SK-N-SH (cell line): ENCODE results near the gene CADPS2. TPM values are rescaled to one million over a fixed set of nuclear protein-coding genes. Genes with fewer than 3 reads are reported as not detected.

Experiments
- CTCF ChIA-PET: fragments of 300-600, 350-600 bp; formaldehyde crosslinking; extraction: SDS; loops from one replicate; lab custom pipeline; 2021; lab: Yijun Ruan, JAX
- POLR2A ChIA-PET: fragments of 350-600 bp; sonication (Branson Sonifier 250); formaldehyde crosslinking; extraction: SDS; loops from one replicate; lab custom pipeline; 2020; ENCODE audit warnings: antibody characterized with exemption, inconsistent platforms; lab: Yijun Ruan, JAX
- DNase-seq: peaks from one replicate; pipeline ENCODE4 v3.0.0; 2012
- H2AFZ ChIP-seq: fragments of 200-600 bp; sonication (generic); 2 replicates; pipeline ENCODE4 v1.8.1; 2016; ENCODE audit warnings: antibody characterized with exemption, mild to moderate bottlenecking, low read depth
- H3F3A ChIP-seq: fragments of 200-600 bp; sonication (generic); replicated peaks from 2 replicates; pipeline ENCODE3; 2016; ENCODE audit warnings: antibody characterized with exemption, mild to moderate bottlenecking; ENCODE audit not compliant: insufficient read depth
- H3K27ac ChIP-seq, 2 experiments: fragments of 200-500 bp in 1 of 2; fragments of 200-600 bp in 1 of 2; sonication (Bioruptor generic) in 1 of 2; sonication (generic), shearing (Covaris generic) in 1 of 2; 2 replicates each; pipeline versions ENCODE4 v1.5.1 to v1.6.1; 2014 to 2016; ENCODE audit warnings: low read depth in 2 of 2, inconsistent platforms in 1 of 2, low read length in 1 of 2, mild to moderate bottlenecking in 1 of 2, mixed read lengths in 1 of 2
- H3K27me3 ChIP-seq: fragments of 200-600 bp; sonication (generic), shearing (Covaris generic); 2 replicates; pipeline ENCODE4 v1.6.1; 2016; ENCODE audit warnings: mixed run types; ENCODE audit not compliant: insufficient read depth
- H3K36me3 ChIP-seq, 2 experiments: fragments of 200-500 bp in 1 of 2; fragments of 200-600 bp in 1 of 2; sonication (Bioruptor generic) in 1 of 2; sonication (generic) in 1 of 2; replicated peaks in 1 of 2; 2 replicates each; pipeline versions ENCODE3 to v1.5.1; 2014 to 2016; ENCODE audit warnings: low read length in 1 of 2, mild to moderate bottlenecking in 1 of 2; ENCODE audit not compliant: insufficient read depth in 2 of 2, control insufficient read depth in 1 of 2
- H3K4me1 ChIP-seq, 2 experiments: fragments of 200-500 bp in 1 of 2; fragments of 200-600 bp in 1 of 2; sonication (Bioruptor generic) in 1 of 2; sonication (generic), shearing (Covaris generic) in 1 of 2; 2 replicates each; pipeline versions ENCODE4 v1.5.1 to v1.6.1; 2014 to 2016; ENCODE audit warnings: low read depth in 1 of 2, low read length in 1 of 2, mixed run types in 1 of 2; ENCODE audit not compliant: insufficient read depth in 2 of 2, control insufficient read depth in 1 of 2
- H3K4me2 ChIP-seq: fragments of 200-600 bp; sonication (generic), shearing (Covaris generic); 2 replicates; pipeline ENCODE4 v1.6.1; 2017; ENCODE audit warnings: mixed run types
- H3K4me3 ChIP-seq, 2 experiments: fragments of 200-500 bp in 1 of 2; fragments of 200-600 bp in 1 of 2; sonication (Bioruptor generic) in 1 of 2; sonication (generic), shearing (Covaris generic) in 1 of 2; 2 replicates each; pipeline versions ENCODE4 v1.5.1 to v1.8.1; 2014 to 2016; ENCODE audit warnings: low read depth in 2 of 2, inconsistent platforms in 1 of 2, low read length in 1 of 2, mild to moderate bottlenecking in 1 of 2, mixed read lengths in 1 of 2, moderate library complexity in 1 of 2
- H3K79me2 ChIP-seq: fragments of 200-600 bp; sonication (generic); 2 replicates; pipeline ENCODE4 v1.8.1; 2017; ENCODE audit warnings: mild to moderate bottlenecking; ENCODE audit not compliant: insufficient read depth
- H3K9ac ChIP-seq: fragments of 200-600 bp; sonication (generic); 2 replicates; pipeline ENCODE4 v1.6.1; 2017; ENCODE audit warnings: mixed run types
- H3K9me2 ChIP-seq: fragments of 200-600 bp; sonication (generic); 2 replicates; pipeline ENCODE4 v1.6.1; 2017; ENCODE audit warnings: mixed run types
- H3K9me3 ChIP-seq: fragments of 200-600 bp; sonication (generic); 2 replicates; pipeline ENCODE4 v1.6.1; 2017; ENCODE audit warnings: mixed run types, mild to moderate bottlenecking, moderate library complexity
- H4K20me1 ChIP-seq: fragments of 200-600 bp; sonication (generic); 2 replicates; pipeline ENCODE4 v1.6.1; 2017; ENCODE audit warnings: mild to moderate bottlenecking, mixed run types; ENCODE audit not compliant: insufficient read depth
- CHD2 ChIP-seq: fragments of 150-350 bp; IDR thresholded peaks from 2 replicates; pipeline ENCODE4 v1.6.1; 2018; ENCODE audit warnings: low read length; ENCODE audit not compliant: partially characterized antibody
- FOXJ3 ChIP-seq: sonication (generic); formaldehyde crosslinking; IDR thresholded peaks from 2 replicates; pipeline ENCODE4 v1.5.1; 2020; ENCODE audit warnings: mild to moderate bottlenecking, missing genetic modification reagents
- GABPA ChIP-seq: IDR thresholded peaks from 2 replicates; pipeline ENCODE4 v1.4.0; 2012; ENCODE audit warnings: low read depth, mild to moderate bottlenecking
- GATA2 ChIP-seq: sonication (generic); formaldehyde crosslinking; IDR thresholded peaks from 2 replicates; pipeline ENCODE4 v1.5.0; 2020; ENCODE audit warnings: mild to moderate bottlenecking, missing genetic modification reagents
- JUND ChIP-seq: IDR thresholded peaks from 2 replicates; pipeline ENCODE4 v1.4.0; 2012
- NFIC ChIP-seq: IDR thresholded peaks from 2 replicates; pipeline ENCODE4 v1.4.0; 2012; ENCODE audit warnings: borderline replicate concordance
- NRF1 ChIP-seq: IDR thresholded peaks from 2 replicates; pipeline ENCODE4 v1.6.1; 2012; ENCODE audit warnings: low read depth, mild to moderate bottlenecking, low read length
- POLR2AphosphoS5 ChIP-seq: IDR thresholded peaks from 2 replicates; pipeline ENCODE4 v1.6.1; 2012; ENCODE audit warnings: low read depth, low read length
- RAD21 ChIP-seq: IDR thresholded peaks from 2 replicates; pipeline ENCODE4 v1.6.1; 2012; ENCODE audit warnings: mild to moderate bottlenecking, low read length
- RFX5 ChIP-seq: IDR thresholded peaks from 2 replicates; pipeline ENCODE4 v1.6.1; 2012; ENCODE audit warnings: mild to moderate bottlenecking, improper control_type of control experiment, low read length
- SMC3 ChIP-seq: IDR thresholded peaks from 2 replicates; pipeline ENCODE4 v1.6.1; 2012; ENCODE audit warnings: low read depth, low read length, improper control_type of control experiment
- TAF1 ChIP-seq: IDR thresholded peaks from 2 replicates; pipeline ENCODE4 v1.6.1; 2012; ENCODE audit warnings: low read depth, mild to moderate bottlenecking, low read length, moderate library complexity, borderline replicate concordance
- TCF12 ChIP-seq: IDR thresholded peaks from 2 replicates; pipeline ENCODE4 v1.4.0; 2012
- YY1 ChIP-seq: IDR thresholded peaks from 2 replicates; pipeline ENCODE4 v1.4.0; 2012; ENCODE audit warnings: low read depth, mild to moderate bottlenecking
- ZBTB33 ChIP-seq: IDR thresholded peaks from 2 replicates; pipeline ENCODE4 v1.4.0; 2012; ENCODE audit warnings: low read depth, borderline replicate concordance
- WGBS: methylation state at CpG from one replicate; pipeline ENCODE4 v1.1.6; 2017; ENCODE audit warnings: low lambda C conversion rate; 5-methylcytosine and 5-hydroxymethylcytosine counted together
- polyA plus RNA-seq, 3 experiments: library from polyadenylated mRNA; depleted of rRNA; stranded (reverse); fragments of >200 nt; gene quantifications; 2 replicates each; pipeline ENCODE4 v1.2.3, GENCODE V29; 2012
- TF ChIP-seq, protein P1 (sequence below): IDR thresholded peaks from 2 replicates; pipeline ENCODE4 v1.4.0; 2012; ENCODE audit warnings: low read depth, borderline replicate concordance
- TF ChIP-seq, protein P2 (sequence below): IDR thresholded peaks from 2 replicates; pipeline ENCODE4 v1.4.0; 2012; ENCODE audit warnings: low read depth
- TF ChIP-seq, protein P3 (sequence below): IDR thresholded peaks from 2 replicates; pipeline ENCODE4; 2012
- TF ChIP-seq, protein P4 (sequence below): fragments of 200-600 bp; sonication (generic); IDR thresholded peaks from 2 replicates; pipeline ENCODE4 v1.6.1; 2017; ENCODE audit warnings: antibody characterized with exemption, mild to moderate bottlenecking, moderate library complexity

Gene CADPS2
- polyA plus RNA-seq, 1 of the 3 experiments (the other 2 are of a cell fraction), result 0.05 TPM

- TF ChIP-seq JUND (no peak), RFX5 (no peak), NRF1 (no peak), ZBTB33 (no peak), CHD2 (no peak), POLR2AphosphoS5 (no peak), TCF12 (no peak), GATA2 (CRISPR knock-in tag) (no peak)
- TF ChIP-seq, protein P1, sequence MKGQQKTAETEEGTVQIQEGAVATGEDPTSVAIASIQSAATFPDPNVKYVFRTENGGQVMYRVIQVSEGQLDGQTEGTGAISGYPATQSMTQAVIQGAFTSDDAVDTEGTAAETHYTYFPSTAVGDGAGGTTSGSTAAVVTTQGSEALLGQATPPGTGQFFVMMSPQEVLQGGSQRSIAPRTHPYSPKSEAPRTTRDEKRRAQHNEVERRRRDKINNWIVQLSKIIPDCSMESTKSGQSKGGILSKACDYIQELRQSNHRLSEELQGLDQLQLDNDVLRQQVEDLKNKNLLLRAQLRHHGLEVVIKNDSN, result no peak
- TF ChIP-seq, protein P2, sequence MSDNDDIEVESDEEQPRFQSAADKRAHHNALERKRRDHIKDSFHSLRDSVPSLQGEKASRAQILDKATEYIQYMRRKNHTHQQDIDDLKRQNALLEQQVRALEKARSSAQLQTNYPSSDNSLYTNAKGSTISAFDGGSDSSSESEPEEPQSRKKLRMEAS, result no peak
- TF ChIP-seq, protein P3, sequence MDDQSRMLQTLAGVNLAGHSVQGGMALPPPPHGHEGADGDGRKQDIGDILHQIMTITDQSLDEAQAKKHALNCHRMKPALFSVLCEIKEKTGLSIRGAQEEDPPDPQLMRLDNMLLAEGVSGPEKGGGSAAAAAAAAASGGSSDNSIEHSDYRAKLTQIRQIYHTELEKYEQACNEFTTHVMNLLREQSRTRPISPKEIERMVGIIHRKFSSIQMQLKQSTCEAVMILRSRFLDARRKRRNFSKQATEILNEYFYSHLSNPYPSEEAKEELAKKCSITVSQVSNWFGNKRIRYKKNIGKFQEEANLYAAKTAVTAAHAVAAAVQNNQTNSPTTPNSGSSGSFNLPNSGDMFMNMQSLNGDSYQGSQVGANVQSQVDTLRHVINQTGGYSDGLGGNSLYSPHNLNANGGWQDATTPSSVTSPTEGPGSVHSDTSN, result no peak
- Histone ChIP-seq H3K9me3 (no peaks in the 10 kb centered on the region), H3K9ac (no peak overlapping the region), H3K9me2 (no peaks in the 10 kb centered on the region), H3F3A (no peaks in the 10 kb centered on the region), H3K4me2 (no peak overlapping the region), H3K36me3 (no peaks in the 10 kb centered on the region), H2AFZ (no peak overlapping the region), H3K27me3 (no peaks in the 10 kb centered on the region), H3K4me3 (no peak overlapping the region), H3K27ac (no peak overlapping the region), H3K79me2 (no peaks in the 10 kb centered on the region), H4K20me1 (no peaks in the 10 kb centered on the region), H3K4me1 (peaks cover 0 to 6% of the 10 kb centered on the region in 2 experiments; a peak in 1 of 4 replicates)
- CTCF ChIA-PET, result no interaction called here
- POLR2A ChIA-PET, result no interaction called here
- no peak for DNase-seq
- 0% methylated on average over 2 of the region's 2 CpGs for WGBS
Measured at GRCh38 chr7:122846591-122846990, 39.7 kb downstream of the CADPS2 start.

GRCh38 chr7:122845286-122845685 is 41.0 kb downstream of the CADPS2 start:
- H3F3A ChIP-seq, result no peaks in the 10 kb centered on the region
- CTCF ChIA-PET, result no interaction called here
- H3K4me2 ChIP-seq, result no peak overlapping the region
- no peaks in the 10 kb centered on the region for H3K9me3 ChIP-seq
- DNase-seq, result no peak
- no peak overlapping the region for H3K4me3 ChIP-seq
- no peaks in the 10 kb centered on the region for H3K36me3 ChIP-seq
- 0% methylated on average over 3 of the region's 3 CpGs for WGBS
- H4K20me1 ChIP-seq, result no peaks in the 10 kb centered on the region
- peaks cover 0 to 6% of the 10 kb centered on the region in 2 experiments; a peak in 1 of 4 replicates for H3K4me1 ChIP-seq
- H3K9me2 ChIP-seq, result no peaks in the 10 kb centered on the region
- H2AFZ ChIP-seq, result no peak overlapping the region
- no peaks in the 10 kb centered on the region for H3K79me2 ChIP-seq
- H3K27ac ChIP-seq, result no peak overlapping the region
- no peaks in the 10 kb centered on the region for H3K27me3 ChIP-seq
- no peak overlapping the region for H3K9ac ChIP-seq
- POLR2A ChIA-PET, result no interaction called here
- TF ChIP-seq, protein P3, result no peak
- TF ChIP-seq ZBTB33 (no peak), CHD2 (no peak), POLR2AphosphoS5 (no peak), FOXJ3 (no peak), GABPA (no peak), TCF12 (no peak), RAD21 (no peak), TAF1 (no peak), SMC3 (no peak), YY1 (no peak), NFIC (no peak)
- TF ChIP-seq, protein P2, result no peak
- TF ChIP-seq, protein P4, sequence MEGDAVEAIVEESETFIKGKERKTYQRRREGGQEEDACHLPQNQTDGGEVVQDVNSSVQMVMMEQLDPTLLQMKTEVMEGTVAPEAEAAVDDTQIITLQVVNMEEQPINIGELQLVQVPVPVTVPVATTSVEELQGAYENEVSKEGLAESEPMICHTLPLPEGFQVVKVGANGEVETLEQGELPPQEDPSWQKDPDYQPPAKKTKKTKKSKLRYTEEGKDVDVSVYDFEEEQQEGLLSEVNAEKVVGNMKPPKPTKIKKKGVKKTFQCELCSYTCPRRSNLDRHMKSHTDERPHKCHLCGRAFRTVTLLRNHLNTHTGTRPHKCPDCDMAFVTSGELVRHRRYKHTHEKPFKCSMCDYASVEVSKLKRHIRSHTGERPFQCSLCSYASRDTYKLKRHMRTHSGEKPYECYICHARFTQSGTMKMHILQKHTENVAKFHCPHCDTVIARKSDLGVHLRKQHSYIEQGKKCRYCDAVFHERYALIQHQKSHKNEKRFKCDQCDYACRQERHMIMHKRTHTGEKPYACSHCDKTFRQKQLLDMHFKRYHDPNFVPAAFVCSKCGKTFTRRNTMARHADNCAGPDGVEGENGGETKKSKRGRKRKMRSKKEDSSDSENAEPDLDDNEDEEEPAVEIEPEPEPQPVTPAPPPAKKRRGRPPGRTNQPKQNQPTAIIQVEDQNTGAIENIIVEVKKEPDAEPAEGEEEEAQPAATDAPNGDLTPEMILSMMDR, result no peak
